Tibial artery (tissue), 4 donors: ENCODE results near the gene GRID2.

Experiments
- DNase-seq, 2 donors: peaks; one replicate each; pipeline ENCODE4 v3.0.0-alpha.2; 2019
- H3K27ac ChIP-seq, 2 donors: fragments of 200-600 bp; sonication (generic) in 1 of 2; 1 replicate in 1 of 2; 2 replicates in 1 of 2; pipeline ENCODE4 v1.5.1; 2018 to 2019; ENCODE audit warnings: mild to moderate bottlenecking in 1 of 2
- H3K27me3 ChIP-seq, 2 donors: fragments of 200-600 bp; sonication (generic) in 1 of 2; one replicate each; pipeline versions ENCODE4 v1.5.1 to v1.6.0; 2016 to 2019
- H3K36me3 ChIP-seq, 3 donors: fragments of 200-600 bp; sonication (generic) in 2 of 3; one replicate each; pipeline ENCODE4 v1.5.1; 2016 to 2019; ENCODE audit warnings: mild to moderate bottlenecking in 2 of 3
- H3K4me1 ChIP-seq, 4 donors: fragments of 200-600 bp; sonication (generic) in 2 of 4; 1 replicate in 3 of 4; 2 replicates in 1 of 4; pipeline ENCODE4 v1.5.1; 2016 to 2019
- H3K4me3 ChIP-seq, 2 donors: fragments of 200-600 bp; sonication (generic) in 1 of 2; 1 replicate in 1 of 2; 2 replicates in 1 of 2; pipeline ENCODE4 v1.5.1; 2018 to 2019; ENCODE audit warnings: mild to moderate bottlenecking in 2 of 2
- H3K9me3 ChIP-seq, 3 donors: fragments of 200-600 bp; sonication (generic) in 1 of 3; one replicate each; pipeline ENCODE4 v1.5.1; 2016 to 2019
- intact Hi-C: fragments of 100-400 bp; cut with DNase I; formaldehyde crosslinking; loops from one replicate; pipeline ENCODE4 v1.15.0; 2023; ENCODE audit warnings: low total_unique reads
- TF ChIP-seq, protein P1 (sequence below), 2 experiments: fragments of 200-600 bp in 1 of 2; fragments of 450-650 bp in 1 of 2; IDR thresholded peaks; one replicate each; pipeline ENCODE4 v1.5.1; 2017 to 2019; ENCODE audit warnings: antibody characterized with exemption in 2 of 2, mild to moderate bottlenecking in 1 of 2, moderate library complexity in 1 of 2

The GRID2 gene

GRCh38 chr4:93000910-93001309 is 697.1 kb downstream of the GRID2 start:
- Histone ChIP-seq H3K4me1 (no peaks in the 10 kb centered on the region), H3K27ac (no peak overlapping the region), H3K9me3 (no peaks in the 10 kb centered on the region), H3K36me3 (no peaks in the 10 kb centered on the region), H3K4me3 (no peak overlapping the region), H3K27me3 (no peaks in the 10 kb centered on the region)
- TF ChIP-seq, protein P1, sequence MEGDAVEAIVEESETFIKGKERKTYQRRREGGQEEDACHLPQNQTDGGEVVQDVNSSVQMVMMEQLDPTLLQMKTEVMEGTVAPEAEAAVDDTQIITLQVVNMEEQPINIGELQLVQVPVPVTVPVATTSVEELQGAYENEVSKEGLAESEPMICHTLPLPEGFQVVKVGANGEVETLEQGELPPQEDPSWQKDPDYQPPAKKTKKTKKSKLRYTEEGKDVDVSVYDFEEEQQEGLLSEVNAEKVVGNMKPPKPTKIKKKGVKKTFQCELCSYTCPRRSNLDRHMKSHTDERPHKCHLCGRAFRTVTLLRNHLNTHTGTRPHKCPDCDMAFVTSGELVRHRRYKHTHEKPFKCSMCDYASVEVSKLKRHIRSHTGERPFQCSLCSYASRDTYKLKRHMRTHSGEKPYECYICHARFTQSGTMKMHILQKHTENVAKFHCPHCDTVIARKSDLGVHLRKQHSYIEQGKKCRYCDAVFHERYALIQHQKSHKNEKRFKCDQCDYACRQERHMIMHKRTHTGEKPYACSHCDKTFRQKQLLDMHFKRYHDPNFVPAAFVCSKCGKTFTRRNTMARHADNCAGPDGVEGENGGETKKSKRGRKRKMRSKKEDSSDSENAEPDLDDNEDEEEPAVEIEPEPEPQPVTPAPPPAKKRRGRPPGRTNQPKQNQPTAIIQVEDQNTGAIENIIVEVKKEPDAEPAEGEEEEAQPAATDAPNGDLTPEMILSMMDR (IDR thresholded peaks at IDR 0.05), result no peak
- intact Hi-C loops, result no loop called here
- DNase-seq, result no peak

DNA sequence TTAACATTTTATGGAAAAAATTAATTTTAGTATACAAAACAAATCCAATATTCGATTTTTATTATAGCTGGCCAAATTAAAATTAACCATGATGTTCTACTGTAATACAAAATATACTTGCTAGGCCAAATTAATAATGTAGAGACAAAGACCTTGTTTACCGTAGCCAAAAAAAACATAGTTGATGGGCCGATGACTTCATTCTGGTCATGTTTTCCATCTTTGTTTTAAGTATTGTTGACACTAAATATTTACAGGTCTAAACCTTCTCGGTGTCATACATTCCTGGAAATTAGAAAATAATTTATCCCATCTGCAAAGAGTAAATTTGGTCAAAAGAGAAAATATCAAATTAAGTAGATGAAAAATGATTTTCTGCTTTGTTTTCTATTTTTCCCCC is 698.5 kb downstream of the GRID2 start:
- TF ChIP-seq, protein P1 (IDR thresholded peaks at IDR 0.05), result no peak
- Histone ChIP-seq H3K9me3 (no peaks in the 10 kb centered on the region), H3K27ac (no peak overlapping the region), H3K36me3 (no peaks in the 10 kb centered on the region), H3K4me1 (no peaks in the 10 kb centered on the region), H3K27me3 (no peaks in the 10 kb centered on the region), H3K4me3 (no peak overlapping the region)
- intact Hi-C loops, result no loop called here
- no peak for DNase-seq

DNA sequence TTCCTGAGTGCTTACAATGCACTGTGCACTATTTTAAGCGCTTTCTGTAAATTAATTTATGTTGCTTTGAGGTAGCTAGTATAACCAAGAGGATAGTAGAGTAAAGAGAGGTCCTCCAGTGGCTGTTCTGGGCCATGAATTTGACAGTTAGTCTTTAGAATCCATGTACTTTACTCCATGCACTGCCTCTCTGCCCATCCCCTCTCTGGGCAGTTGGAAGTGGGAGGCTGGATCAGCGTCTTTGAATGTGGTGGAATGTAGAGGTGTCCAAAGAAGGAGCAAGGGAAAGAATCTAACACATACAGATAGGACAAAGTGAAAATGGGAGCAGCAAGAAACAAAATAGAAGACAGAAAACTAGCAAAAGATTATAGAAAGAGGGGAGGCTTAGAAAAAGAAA is 712.6 kb downstream of the GRID2 start:
- Histone ChIP-seq H3K36me3 (no peaks in the 10 kb centered on the region), H3K9me3 (no peaks in the 10 kb centered on the region), H3K27me3 (no peaks in the 10 kb centered on the region), H3K27ac (no peak overlapping the region), H3K4me1 (no peaks in the 10 kb centered on the region), H3K4me3 (no peak overlapping the region)
- intact Hi-C loops, result no loop called here
- TF ChIP-seq, protein P1 (IDR thresholded peaks at IDR 0.05), result no peak
- no peak for DNase-seq

GRCh38 chr4:93018243-93018642 is 714.5 kb downstream of the GRID2 start:
- TF ChIP-seq, protein P1 (IDR thresholded peaks at IDR 0.05), result no peak
- Histone ChIP-seq H3K4me3 (no peak overlapping the region), H3K9me3 (no peaks in the 10 kb centered on the region), H3K27ac (no peak overlapping the region), H3K4me1 (no peaks in the 10 kb centered on the region), H3K36me3 (no peaks in the 10 kb centered on the region), H3K27me3 (no peaks in the 10 kb centered on the region)
- intact Hi-C loops, result no loop called here
- no peak for DNase-seq

- no peaks in the 10 kb centered on the region for H3K27me3 ChIP-seq
- intact Hi-C loops, result no loop called here
- H3K4me1 ChIP-seq, result no peaks in the 10 kb centered on the region
- TF ChIP-seq, protein P1 (IDR thresholded peaks at IDR 0.05), result no peak
- H3K9me3 ChIP-seq, result no peaks in the 10 kb centered on the region
- no peaks in the 10 kb centered on the region for H3K36me3 ChIP-seq
- H3K27ac ChIP-seq, result no peak overlapping the region
- no peak for DNase-seq
- no peak overlapping the region for H3K4me3 ChIP-seq
Measured at GRCh38 chr4:93018806-93019205, 715.0 kb downstream of the GRID2 start.

DNA sequence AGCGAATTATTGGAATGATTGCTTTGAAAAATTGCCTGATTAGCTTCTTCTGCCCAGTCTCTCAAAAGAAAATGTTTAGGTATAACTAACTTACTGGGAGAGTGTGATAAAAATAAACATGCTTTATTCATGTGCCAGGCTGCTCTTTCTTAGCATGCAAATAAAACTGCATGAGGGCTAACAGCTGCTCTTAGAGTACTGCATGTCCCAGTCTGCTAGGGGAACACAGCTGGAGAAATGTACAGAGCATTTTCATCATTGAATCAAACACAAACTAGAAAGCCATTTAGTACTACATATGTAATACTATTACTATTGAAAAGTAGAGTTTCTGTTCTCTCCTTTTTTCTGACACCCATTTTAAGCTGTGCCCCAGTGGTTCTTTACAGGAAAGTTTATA is 726.0 kb downstream of the GRID2 start:
- intact Hi-C loops, result no loop called here
- DNase-seq, result no peak
- TF ChIP-seq, protein P1 (IDR thresholded peaks at IDR 0.05), result no peak

More for the DNA sequence above, 726.0 kb downstream of the GRID2 start:
- Histone ChIP-seq H3K4me1 (no peaks in the 10 kb centered on the region), H3K27me3 (no peaks in the 10 kb centered on the region), H3K9me3 (no peaks in the 10 kb centered on the region), H3K4me3 (no peak overlapping the region), H3K36me3 (no peaks in the 10 kb centered on the region), H3K27ac (no peak overlapping the region)
